A549 (cell line): ENCODE data around the gene ATN1. TPM values are rescaled to one million over a fixed set of nuclear protein-coding genes. Genes with fewer than 3 reads are reported as not detected.

Experiments
- ATAC-seq, 2 experiments: fragments of 200-7000 bp in 1 of 2; fragments of >200 bp in 1 of 2; cut with Nextera tagmentation in 1 of 2; cut with Tn5 transposase in 1 of 2; 3 replicates each; pipeline versions ENCODE4 v1.8.0 to v1.9.1; 2018 to 2020; ENCODE audit warnings: mild to moderate bottlenecking in 1 of 2, moderate library complexity in 1 of 2
- CTCF ChIA-PET: fragments of 300-600 bp; sonication (Branson Sonifier 250); formaldehyde crosslinking; extraction: SDS; loops from one replicate; lab custom pipeline; 2021; ENCODE audit warnings: antibody characterized with exemption, inconsistent platforms; lab: Yijun Ruan, JAX
- POLR2A ChIA-PET: fragments of 350-600 bp; formaldehyde crosslinking; extraction: SDS; loops from one replicate; lab custom pipeline; 2021; ENCODE audit warnings: antibody characterized with exemption, inconsistent platforms; lab: Yijun Ruan, JAX
- DNase-seq, 2 experiments: peaks; one replicate each; pipeline versions ENCODE4 v3.0.0 to v3.0.0-alpha.2; 2011 to 2016; ENCODE audit warnings: low read depth in 1 of 2, low spot score in 1 of 2
- FAIRE-seq: peaks from 2 replicates; lab custom pipeline; 2011; peaks lifted over from hg19 to GRCh38; lab: Jason Lieb, UNC
- H3K27ac ChIP-seq, 2 experiments: fragments of >200 bp; sonication (Bioruptor Twin); formaldehyde crosslinking; 3 replicates each; pipeline ENCODE4 v1.5.1; 2016 to 2017
- H3K4me1 ChIP-seq: fragments of >200 bp; sonication (Bioruptor Twin); formaldehyde crosslinking; 3 replicates; pipeline ENCODE4 v1.6.1; 2016
- H3K4me2 ChIP-seq: fragments of >200 bp; sonication (Bioruptor Twin); formaldehyde crosslinking; 3 replicates; pipeline ENCODE4 v1.6.1; 2016
- H3K4me3 ChIP-seq: fragments of >200 bp; sonication (Bioruptor Twin); formaldehyde crosslinking; 3 replicates; pipeline ENCODE4 v1.5.1; 2016
- H3K9me3 ChIP-seq: fragments of >200 bp; sonication (Bioruptor Twin); formaldehyde crosslinking; 3 replicates; pipeline ENCODE4 v1.6.1; 2016
- BHLHE40 ChIP-seq: IDR thresholded peaks from 2 replicates; pipeline ENCODE4 v1.6.1; 2012; ENCODE audit warnings: low read depth, low read length, inconsistent platforms
- CBX8 ChIP-seq: fragments of 200-600 bp; sonication (generic); IDR thresholded peaks from 2 replicates; pipeline ENCODE4 v1.6.1; 2016
- CEBPB ChIP-seq, 2 experiments: fragments of >200 bp in 1 of 2; sonication (Bioruptor Twin) in 1 of 2; formaldehyde crosslinking in 1 of 2; IDR thresholded peaks; 2 replicates each; pipeline ENCODE4 v1.6.1; 2012 to 2016
- CHD2 ChIP-seq: fragments of 150-350 bp; IDR thresholded peaks from 2 replicates; pipeline ENCODE4 v1.6.1; 2014; ENCODE audit warnings: low read length; ENCODE audit not compliant: partially characterized antibody
- CTCF ChIP-seq: fragments of >200 bp; sonication (Bioruptor Twin); formaldehyde crosslinking; IDR thresholded peaks from 3 replicates; pipeline ENCODE4 v1.5.1; 2016
- EHF ChIP-seq: fragments of 250-450 bp; sonication (Bioruptor Pico); IDR thresholded peaks from 2 replicates; pipeline ENCODE4 v1.5.0; 2020; ENCODE audit warnings: mild to moderate bottlenecking
- ESRRA ChIP-seq: fragments of 150-350 bp; IDR thresholded peaks from 2 replicates; pipeline ENCODE4 v1.6.1; 2014; ENCODE audit warnings: mild to moderate bottlenecking, low read length, borderline replicate concordance
- FOSB ChIP-seq: fragments of 250-450 bp; sonication (Bioruptor Pico); IDR thresholded peaks from 2 replicates; pipeline ENCODE4 v1.5.0; 2020; ENCODE audit warnings: mild to moderate bottlenecking, moderate library complexity
- FOXS1 ChIP-seq: fragments of 250-450 bp; sonication (Bioruptor Pico); IDR thresholded peaks from 2 replicates; pipeline ENCODE4 v1.5.0; 2020; ENCODE audit warnings: mild to moderate bottlenecking, moderate library complexity
- GATA3 ChIP-seq: IDR thresholded peaks from 2 replicates; pipeline ENCODE4 v1.6.1; 2012; ENCODE audit warnings: borderline replicate concordance
- HDAC2 ChIP-seq: fragments of 200-600 bp; sonication (generic); IDR thresholded peaks from 2 replicates; pipeline ENCODE4 v1.6.1; 2016
- HOXA7 ChIP-seq: fragments of 250-450 bp; sonication (Bioruptor Pico); IDR thresholded peaks from 2 replicates; pipeline ENCODE4 v1.5.0; 2020; ENCODE audit warnings: mild to moderate bottlenecking, moderate library complexity
- HOXB13 ChIP-seq: fragments of 250-450 bp; sonication (Bioruptor Pico); IDR thresholded peaks from 2 replicates; pipeline ENCODE4 v1.5.0; 2020; ENCODE audit warnings: low read depth, mild to moderate bottlenecking, moderate library complexity
- HOXB5 ChIP-seq: fragments of 250-450 bp; sonication (Bioruptor Pico); IDR thresholded peaks from 2 replicates; pipeline ENCODE4 v1.5.0; 2020; ENCODE audit warnings: mild to moderate bottlenecking, moderate library complexity
- JUNB ChIP-seq: fragments of >200 bp; sonication (Bioruptor Twin); formaldehyde crosslinking; IDR thresholded peaks from 2 replicates; pipeline ENCODE4 v1.6.1; 2016
- KDM5A ChIP-seq: fragments of 200-600 bp; sonication (generic); IDR thresholded peaks from 2 replicates; pipeline ENCODE4 v1.6.1; 2016; ENCODE audit warnings: antibody characterized with exemption, mild to moderate bottlenecking
- MYC ChIP-seq: IDR thresholded peaks from 2 replicates; pipeline ENCODE4 v1.6.1; 2012; ENCODE audit warnings: mild to moderate bottlenecking, inconsistent platforms, low read length, improper control_type of control experiment, borderline replicate concordance
- NFE2L2 ChIP-seq: fragments of 150-350 bp; conservative IDR thresholded peaks from 2 replicates; pipeline ENCODE4 v1.6.1; 2014; ENCODE audit warnings: low read length
- NPAS2 ChIP-seq: fragments of 250-450 bp; sonication (Bioruptor Pico); IDR thresholded peaks from 2 replicates; pipeline ENCODE4 v1.8.0; 2022; ENCODE audit warnings: mild to moderate bottlenecking, moderate library complexity, borderline replicate concordance
- NR3C1 ChIP-seq: fragments of >200 bp; sonication (Bioruptor Twin); formaldehyde crosslinking; IDR thresholded peaks from 3 replicates; pipeline ENCODE4 v1.6.1; 2017
- PHF8 ChIP-seq: fragments of 200-600 bp; sonication (generic); IDR thresholded peaks from 2 replicates; pipeline ENCODE4 v1.6.1; 2016; ENCODE audit warnings: low read depth, mild to moderate bottlenecking, antibody characterized with exemption, moderate library complexity, borderline replicate concordance
- RAD21 ChIP-seq, 2 experiments: fragments of >200 bp in 1 of 2; sonication (Bioruptor Twin) in 1 of 2; formaldehyde crosslinking in 1 of 2; IDR thresholded peaks in 1 of 2; conservative IDR thresholded peaks in 1 of 2; 2 replicates in 1 of 2; 3 replicates in 1 of 2; pipeline ENCODE4 v1.6.1; 2012 to 2018; ENCODE audit warnings: inconsistent platforms in 1 of 2
- RFX5 ChIP-seq: fragments of 450-650 bp; IDR thresholded peaks from 2 replicates; pipeline ENCODE4 v1.7.1; 2014; ENCODE audit warnings: antibody characterized with exemption, mild to moderate bottlenecking, moderate library complexity
- RNF2 ChIP-seq: fragments of 200-600 bp; sonication (generic); IDR thresholded peaks from 2 replicates; pipeline ENCODE4 v1.6.1; 2016; ENCODE audit warnings: low read depth, mild to moderate bottlenecking, antibody characterized with exemption, moderate library complexity, borderline replicate concordance
- SREBF2 ChIP-seq: fragments of 450-650 bp; IDR thresholded peaks from 2 replicates; pipeline ENCODE4 v1.6.1; 2014; ENCODE audit warnings: mild to moderate bottlenecking, moderate library complexity
- TP53 ChIP-seq: fragments of 250-450 bp; sonication (Bioruptor Pico); IDR thresholded peaks from 2 replicates; pipeline ENCODE4 v1.5.0; 2021; ENCODE audit warnings: mild to moderate bottlenecking, moderate library complexity
- ZC3H11A ChIP-seq: fragments of 450-650 bp; IDR thresholded peaks from 2 replicates; pipeline ENCODE4 v1.6.1; 2014; ENCODE audit warnings: antibody characterized with exemption, mild to moderate bottlenecking
- ZFP36 ChIP-seq: fragments of 450-650 bp; IDR thresholded peaks from 2 replicates; pipeline ENCODE4 v1.6.1; 2014; ENCODE audit warnings: borderline replicate concordance; ENCODE audit not compliant: partially characterized antibody
- ZSCAN20 ChIP-seq: fragments of 250-450 bp; sonication (Bioruptor Pico); IDR thresholded peaks from 2 replicates; pipeline ENCODE4 v1.8.0; 2022; ENCODE audit warnings: mild to moderate bottlenecking, moderate library complexity
- WGBS: methylation state at CpG from one replicate; pipeline ENCODE4 v1.1.6; 2017; ENCODE audit errors: missing lambda C conversion rate; 5-methylcytosine and 5-hydroxymethylcytosine counted together
- polyA plus RNA-seq, 4 experiments: library from polyadenylated mRNA; depleted of rRNA in 3 of 4; stranded (reverse); fragments of >200 nt; fragmentation: RNase III in 1 of 4; extraction: RNeasy Plus Mini Kit Qiagen cat#74134 plus additional on column Dnase treatment in 1 of 4; gene quantifications; 2 replicates in 3 of 4; 3 replicates in 1 of 4; pipeline ENCODE4 v1.2.3, GENCODE V29; 2011 to 2017
- TF ChIP-seq, protein P1 (sequence below): fragments of 200-600 bp; sonication (generic); IDR thresholded peaks from 2 replicates; pipeline ENCODE4 v1.6.1; 2016; ENCODE audit warnings: antibody characterized with exemption, mild to moderate bottlenecking, moderate library complexity
- TF ChIP-seq, protein P2 (sequence below): fragments of 250-450 bp; sonication (Bioruptor Pico); IDR thresholded peaks from 2 replicates; pipeline ENCODE4 v1.5.0; 2020; ENCODE audit warnings: low read depth, mild to moderate bottlenecking, moderate library complexity
- TF ChIP-seq, protein P3 (sequence below): fragments of >200 bp; sonication (Bioruptor Twin); formaldehyde crosslinking; IDR thresholded peaks from 3 replicates; pipeline ENCODE4 v1.6.1; 2016

ATN1 gene
- polyA plus RNA-seq, 2 of the 4 experiments (the other 2 are of a cell fraction), result 11.3 to 51.6 TPM

GRCh38 chr12:6937481-6938352 lies 10.0 kb downstream of the ATN1 start:
- WGBS, result 10% methylated on average over 49 of the region's 80 CpGs
- DNase-seq (peak; percentile 80 to 98), FAIRE-seq (peak; percentile 86), ATAC-seq (peak; percentile 86 to 93)
- H3K4me1 ChIP-seq, result peaks cover 45% of the 10 kb centered on the region
- no peaks in the 10 kb centered on the region for H3K9me3 ChIP-seq
- ChIA-PET CTCF (interaction anchor here (0.6 to 22.6 kb wide), 21 partner anchors 10 to 170 kb away, joined by 3 to 370 read pairs (median 5); partner anchors contain the start of genes ATN1, LRRC23, SPSB2 and TPI1), POLR2A (interaction anchor here (0.6 to 3.8 kb wide), 8 partner anchors 9 to 70 kb away, joined by 3 to 44 read pairs (median 6); partner anchors contain the start of genes SPSB2 and TPI1)
- peak overlapping the region; percentile 49 for H3K4me3 ChIP-seq
- peak overlapping the region; percentile 73 for H3K4me2 ChIP-seq
- peak overlapping the region; percentile 81 to 92 for H3K27ac ChIP-seq
- TF ChIP-seq HOXB5 (peak; percentile 94), KDM5A (no peak), RFX5 (0 out of 2 replicates have a peak, but pooled peaks have one; percentile 21), ZFP36 (no peak), PHF8 (no peak), FOSB (CRISPR knock-in tag) (peak; percentile 91), NFE2L2 (no peak), NPAS2 (CRISPR knock-in tag) (no peak), RAD21 (conservative IDR thresholded peaks at IDR 0.05 in 1 of 2, IDR thresholded peaks at IDR 0.05 in 1 of 2) (peak; percentile 37 to 40; a peak in 4 of 5 replicates), BHLHE40 (no peak), FOXS1 (CRISPR knock-in tag) (peak; percentile 76), ESRRA (no peak), ZSCAN20 (CRISPR knock-in tag) (no peak), MYC (peak; percentile 77), TP53 (CRISPR knock-in tag) (peak; percentile 98), CHD2 (peak; percentile 90), CTCF (peak; percentile 84), NR3C1 (no peak), HDAC2 (no peak), ZC3H11A (no peak), JUNB (no peak), CBX8 (no peak), RNF2 (peak; percentile 92; the same call in 1 of the 2 replicates), GATA3 (peak; percentile 80), CEBPB (IDR thresholded peaks at IDR 0.05) (peak in 1 of 2 experiments; percentile 20; a peak in 1 of 4 replicates), HOXA7 (CRISPR knock-in tag) (peak; percentile 93), SREBF2 (no peak), HOXB13 (peak; percentile 95), EHF (CRISPR knock-in tag) (peak; percentile 95)
- TF ChIP-seq, protein P1, sequence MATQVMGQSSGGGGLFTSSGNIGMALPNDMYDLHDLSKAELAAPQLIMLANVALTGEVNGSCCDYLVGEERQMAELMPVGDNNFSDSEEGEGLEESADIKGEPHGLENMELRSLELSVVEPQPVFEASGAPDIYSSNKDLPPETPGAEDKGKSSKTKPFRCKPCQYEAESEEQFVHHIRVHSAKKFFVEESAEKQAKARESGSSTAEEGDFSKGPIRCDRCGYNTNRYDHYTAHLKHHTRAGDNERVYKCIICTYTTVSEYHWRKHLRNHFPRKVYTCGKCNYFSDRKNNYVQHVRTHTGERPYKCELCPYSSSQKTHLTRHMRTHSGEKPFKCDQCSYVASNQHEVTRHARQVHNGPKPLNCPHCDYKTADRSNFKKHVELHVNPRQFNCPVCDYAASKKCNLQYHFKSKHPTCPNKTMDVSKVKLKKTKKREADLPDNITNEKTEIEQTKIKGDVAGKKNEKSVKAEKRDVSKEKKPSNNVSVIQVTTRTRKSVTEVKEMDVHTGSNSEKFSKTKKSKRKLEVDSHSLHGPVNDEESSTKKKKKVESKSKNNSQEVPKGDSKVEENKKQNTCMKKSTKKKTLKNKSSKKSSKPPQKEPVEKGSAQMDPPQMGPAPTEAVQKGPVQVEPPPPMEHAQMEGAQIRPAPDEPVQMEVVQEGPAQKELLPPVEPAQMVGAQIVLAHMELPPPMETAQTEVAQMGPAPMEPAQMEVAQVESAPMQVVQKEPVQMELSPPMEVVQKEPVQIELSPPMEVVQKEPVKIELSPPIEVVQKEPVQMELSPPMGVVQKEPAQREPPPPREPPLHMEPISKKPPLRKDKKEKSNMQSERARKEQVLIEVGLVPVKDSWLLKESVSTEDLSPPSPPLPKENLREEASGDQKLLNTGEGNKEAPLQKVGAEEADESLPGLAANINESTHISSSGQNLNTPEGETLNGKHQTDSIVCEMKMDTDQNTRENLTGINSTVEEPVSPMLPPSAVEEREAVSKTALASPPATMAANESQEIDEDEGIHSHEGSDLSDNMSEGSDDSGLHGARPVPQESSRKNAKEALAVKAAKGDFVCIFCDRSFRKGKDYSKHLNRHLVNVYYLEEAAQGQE, result peak; percentile 81
- TF ChIP-seq, protein P2, sequence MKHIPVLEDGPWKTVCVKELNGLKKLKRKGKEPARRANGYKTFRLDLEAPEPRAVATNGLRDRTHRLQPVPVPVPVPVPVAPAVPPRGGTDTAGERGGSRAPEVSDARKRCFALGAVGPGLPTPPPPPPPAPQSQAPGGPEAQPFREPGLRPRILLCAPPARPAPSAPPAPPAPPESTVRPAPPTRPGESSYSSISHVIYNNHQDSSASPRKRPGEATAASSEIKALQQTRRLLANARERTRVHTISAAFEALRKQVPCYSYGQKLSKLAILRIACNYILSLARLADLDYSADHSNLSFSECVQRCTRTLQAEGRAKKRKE (CRISPR knock-in tag), result peak; percentile 79
- TF ChIP-seq, protein P3, sequence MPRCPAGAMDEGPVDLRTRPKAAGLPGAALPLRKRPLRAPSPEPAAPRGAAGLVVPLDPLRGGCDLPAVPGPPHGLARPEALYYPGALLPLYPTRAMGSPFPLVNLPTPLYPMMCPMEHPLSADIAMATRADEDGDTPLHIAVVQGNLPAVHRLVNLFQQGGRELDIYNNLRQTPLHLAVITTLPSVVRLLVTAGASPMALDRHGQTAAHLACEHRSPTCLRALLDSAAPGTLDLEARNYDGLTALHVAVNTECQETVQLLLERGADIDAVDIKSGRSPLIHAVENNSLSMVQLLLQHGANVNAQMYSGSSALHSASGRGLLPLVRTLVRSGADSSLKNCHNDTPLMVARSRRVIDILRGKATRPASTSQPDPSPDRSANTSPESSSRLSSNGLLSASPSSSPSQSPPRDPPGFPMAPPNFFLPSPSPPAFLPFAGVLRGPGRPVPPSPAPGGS, result peak; percentile 92
